OCI-LY3 (cell line): ENCODE data around the gene ZC3H12C.

Source experiments
- H2AFZ ChIP-seq: fragments of 200-600, 300-600 bp; shearing (Covaris generic); 2 replicates; pipeline ENCODE4 v1.6.0; 2014; ENCODE audit warnings: antibody characterized with exemption, low read depth, low read length
- H3K27ac ChIP-seq: fragments of 200-600, 300-600 bp; sonication (generic); 2 replicates; pipeline ENCODE4 v1.5.1; 2014; ENCODE audit warnings: mild to moderate bottlenecking, low read length, moderate library complexity, mixed read lengths
- H3K27me3 ChIP-seq: fragments of 200-600, 300-600 bp; sonication (generic); 2 replicates; pipeline ENCODE4 v1.6.1; 2014; ENCODE audit warnings: low read depth, low read length, mixed read lengths
- H3K36me3 ChIP-seq: fragments of 200-600, 300-600 bp; sonication (generic); replicated peaks from 2 replicates; pipeline ENCODE3; 2014; ENCODE audit warnings: low read depth, low read length, mixed read lengths
- H3K4me1 ChIP-seq: fragments of 300-600, 200-600 bp; sonication (generic); 2 replicates; pipeline ENCODE4 v1.6.1; 2014; ENCODE audit warnings: low read length, mixed read lengths
- H3K4me2 ChIP-seq: fragments of 200-600, 300-600 bp; sonication (generic); 2 replicates; pipeline ENCODE4 v1.6.1; 2014; ENCODE audit warnings: low read length, mixed read lengths
- H3K4me3 ChIP-seq: fragments of 300-600, 200-600 bp; sonication (generic); 2 replicates; pipeline ENCODE4 v1.5.1; 2014; ENCODE audit warnings: antibody characterized with exemption, mild to moderate bottlenecking, low read length, moderate library complexity
- H3K79me2 ChIP-seq: fragments of 300-600, 200-600 bp; shearing (Covaris generic); 2 replicates; pipeline ENCODE4 v1.6.1; 2014; ENCODE audit warnings: mild to moderate bottlenecking, low read length, mixed read lengths
- H3K9ac ChIP-seq: fragments of 300-600, 200-600 bp; shearing (Covaris generic); 2 replicates; pipeline ENCODE4 v1.6.0; 2014; ENCODE audit warnings: mild to moderate bottlenecking, low read length, moderate library complexity
- H3K9me3 ChIP-seq: fragments of 200-600, 300-600 bp; shearing (Covaris generic); 2 replicates; pipeline ENCODE4 v1.6.1; 2014; ENCODE audit warnings: low read length, mixed read lengths; ENCODE audit not compliant: insufficient read depth
- H4K20me1 ChIP-seq: fragments of 200-600, 300-600 bp; sonication (generic); 2 replicates; pipeline ENCODE4 v1.6.1; 2016; ENCODE audit warnings: low read length, mixed read lengths; ENCODE audit not compliant: insufficient read depth
- CTCF ChIP-seq: fragments of 200-600, 300-600 bp; sonication (generic); IDR thresholded peaks from 2 replicates; pipeline ENCODE4 v1.5.1; 2014; ENCODE audit warnings: antibody characterized with exemption, low read length, low read depth
- EZH2phosphoT487 ChIP-seq: fragments of 200-600 bp; shearing (Covaris generic); IDR thresholded peaks from 2 replicates; pipeline ENCODE4 v1.6.1; 2018; ENCODE audit warnings: antibody characterized with exemption, mixed run types, low read depth

ZC3H12C gene

GRCh38 chr11:110049501-110050200 is 43.5 kb upstream of the ZC3H12C start:
- no peak overlapping the region for H3K4me3 ChIP-seq
- no peak overlapping the region for H3K4me2 ChIP-seq
- no peaks in the 10 kb centered on the region for H4K20me1 ChIP-seq
- no peaks in the 10 kb centered on the region for H3K79me2 ChIP-seq
- H3K9me3 ChIP-seq: no peaks in the 10 kb centered on the region
- no peak overlapping the region for H3K27ac ChIP-seq
- no peaks in the 10 kb centered on the region for H3K36me3 ChIP-seq
- no peaks in the 10 kb centered on the region for H3K27me3 ChIP-seq
- H3K4me1 ChIP-seq: peaks cover under 1% of the 10 kb centered on the region; the same call in 1 of the 2 replicates
- TF ChIP-seq CTCF: no peak
- no peak for TF ChIP-seq EZH2phosphoT487
- no peak overlapping the region for H3K9ac ChIP-seq
- H2AFZ ChIP-seq: no peak overlapping the region

- H3K36me3 ChIP-seq: no peaks in the 10 kb centered on the region
- H3K27me3 ChIP-seq: no peaks in the 10 kb centered on the region
- H3K9me3 ChIP-seq: no peaks in the 10 kb centered on the region
- no peak overlapping the region for H3K4me2 ChIP-seq
- no peak overlapping the region for H2AFZ ChIP-seq
- H3K4me3 ChIP-seq: no peak overlapping the region
- no peak overlapping the region for H3K9ac ChIP-seq
- no peaks in the 10 kb centered on the region for H3K79me2 ChIP-seq
- H4K20me1 ChIP-seq: no peaks in the 10 kb centered on the region
- TF ChIP-seq EZH2phosphoT487 (no peak), CTCF (no peak)
- no peaks in the 10 kb centered on the region for H3K4me1 ChIP-seq
- H3K27ac ChIP-seq: no peak overlapping the region
These were observed 43.0 kb upstream of the ZC3H12C start for GRCh38 chr11:110050201-110050506.

- Histone ChIP-seq H3K27me3 (no peaks in the 10 kb centered on the region), H3K9me3 (no peaks in the 10 kb centered on the region), H3K79me2 (no peaks in the 10 kb centered on the region), H3K27ac (no peak overlapping the region), H3K4me1 (no peaks in the 10 kb centered on the region), H4K20me1 (no peaks in the 10 kb centered on the region), H2AFZ (no peak overlapping the region), H3K4me2 (no peak overlapping the region), H3K9ac (no peak overlapping the region), H3K36me3 (no peaks in the 10 kb centered on the region), H3K4me3 (no peak overlapping the region)
- TF ChIP-seq EZH2phosphoT487: no peak
- TF ChIP-seq CTCF: no peak
These were observed 39.3 kb upstream of the ZC3H12C start for GRCh38 chr11:110053848-110054414.

- no peaks in the 10 kb centered on the region for H3K79me2 ChIP-seq
- H4K20me1 ChIP-seq: no peaks in the 10 kb centered on the region
- H2AFZ ChIP-seq: no peak overlapping the region
- H3K9ac ChIP-seq: no peak overlapping the region
- H3K27ac ChIP-seq: no peak overlapping the region
- no peaks in the 10 kb centered on the region for H3K4me1 ChIP-seq
- TF ChIP-seq CTCF (no peak), EZH2phosphoT487 (no peak)
- no peaks in the 10 kb centered on the region for H3K9me3 ChIP-seq
- H3K4me2 ChIP-seq: no peak overlapping the region
- no peak overlapping the region for H3K4me3 ChIP-seq
- H3K27me3 ChIP-seq: no peaks in the 10 kb centered on the region
- H3K36me3 ChIP-seq: no peaks in the 10 kb centered on the region
These were observed 36.2 kb upstream of the ZC3H12C start for GRCh38 chr11:110056956-110057355.
